Vagina (tissue), 2 donors: ENCODE results near the gene ATXN7L3.

ENCODE experiments used
- POLR2A ChIP-seq, 2 donors: fragments of 450-650 bp; IDR thresholded peaks; one replicate each; pipeline ENCODE4 v1.6.1; 2017; ENCODE audit warnings: antibody characterized with exemption in 2 of 2, mild to moderate bottlenecking in 2 of 2, moderate library complexity in 2 of 2
- POLR2AphosphoS5 ChIP-seq, 2 donors: sonication (generic); formaldehyde crosslinking; IDR thresholded peaks; one replicate each; pipeline ENCODE4 v1.9.0; 2017; ENCODE audit warnings: antibody characterized with exemption in 2 of 2, mild to moderate bottlenecking in 2 of 2, low read depth in 1 of 2; ENCODE audit not compliant: insufficient read depth in 1 of 2
- TF ChIP-seq, protein P1 (sequence below), 3 experiments: fragments of 450-650 bp in 2 of 3; fragments of 200-600 bp in 1 of 3; sonication (generic) in 1 of 3; IDR thresholded peaks; one replicate each; pipeline ENCODE4 v1.5.1; 2017 to 2019; ENCODE audit warnings: antibody characterized with exemption in 3 of 3, mild to moderate bottlenecking in 2 of 3, moderate library complexity in 2 of 3

DNA sequence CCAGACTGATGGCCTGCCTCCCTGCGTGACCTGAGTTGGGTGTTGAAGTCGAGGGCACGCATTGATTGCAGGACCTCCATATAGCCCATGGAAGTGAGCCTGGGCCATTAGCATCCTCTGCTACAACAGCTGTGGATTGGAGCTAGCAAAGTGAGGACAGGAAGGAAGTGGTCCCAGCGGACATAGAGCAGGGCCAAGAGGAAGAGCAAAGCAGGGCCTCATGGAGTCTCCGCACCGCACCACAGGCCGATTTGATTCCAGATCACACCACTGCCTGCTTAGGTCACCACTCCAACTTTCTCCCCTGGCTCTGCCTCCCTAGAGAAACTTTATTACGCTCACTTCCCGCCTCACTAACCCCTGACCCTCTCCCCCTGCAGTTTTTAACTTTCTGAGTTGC is 30.5 kb upstream of the ATXN7L3 start:
- TF ChIP-seq POLR2A (IDR thresholded peaks at IDR 0.05) (no peak), POLR2AphosphoS5 (IDR thresholded peaks at IDR 0.05; ENCODE audit: insufficient read depth in 1 of 2, low read depth in 1 of 2) (no peak)
- TF ChIP-seq, protein P1, sequence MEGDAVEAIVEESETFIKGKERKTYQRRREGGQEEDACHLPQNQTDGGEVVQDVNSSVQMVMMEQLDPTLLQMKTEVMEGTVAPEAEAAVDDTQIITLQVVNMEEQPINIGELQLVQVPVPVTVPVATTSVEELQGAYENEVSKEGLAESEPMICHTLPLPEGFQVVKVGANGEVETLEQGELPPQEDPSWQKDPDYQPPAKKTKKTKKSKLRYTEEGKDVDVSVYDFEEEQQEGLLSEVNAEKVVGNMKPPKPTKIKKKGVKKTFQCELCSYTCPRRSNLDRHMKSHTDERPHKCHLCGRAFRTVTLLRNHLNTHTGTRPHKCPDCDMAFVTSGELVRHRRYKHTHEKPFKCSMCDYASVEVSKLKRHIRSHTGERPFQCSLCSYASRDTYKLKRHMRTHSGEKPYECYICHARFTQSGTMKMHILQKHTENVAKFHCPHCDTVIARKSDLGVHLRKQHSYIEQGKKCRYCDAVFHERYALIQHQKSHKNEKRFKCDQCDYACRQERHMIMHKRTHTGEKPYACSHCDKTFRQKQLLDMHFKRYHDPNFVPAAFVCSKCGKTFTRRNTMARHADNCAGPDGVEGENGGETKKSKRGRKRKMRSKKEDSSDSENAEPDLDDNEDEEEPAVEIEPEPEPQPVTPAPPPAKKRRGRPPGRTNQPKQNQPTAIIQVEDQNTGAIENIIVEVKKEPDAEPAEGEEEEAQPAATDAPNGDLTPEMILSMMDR (IDR thresholded peaks at IDR 0.05): no peak
